ENCODE measurements around the gene SOX1.

The SOX1 gene

GRCh38 chr13:112107289-112107688, 40.3 kb downstream of the SOX1 start:
- Histone ChIP-seq H3K27ac (ENCODE audit: low read depth, low read length, severe bottlenecking) (no peak overlapping the region), H3K4me1 (ENCODE audit: control insufficient read depth, insufficient read depth, low read length, poor library complexity, severe bottlenecking) (peaks cover 9% of the 10 kb centered on the region), H3K36me3 (ENCODE audit: control insufficient read depth, insufficient read depth, low read length) (no peaks in the 10 kb centered on the region), H3K9me3 (ENCODE audit: control insufficient read depth, low read length) (no peaks in the 10 kb centered on the region), H3K4me3 (ENCODE audit: extremely low read depth, insufficient read depth, low read length, poor library complexity, severe bottlenecking) (no peak overlapping the region)
- 80 to 89% methylated on average over 15 to 18 of the region's 18 CpGs for WGBS, 2 experiments (ENCODE audit: insufficient coverage in 2 of 2)

- no peak overlapping the region for H3K27ac ChIP-seq (ENCODE audit: low read depth, low read length, severe bottlenecking)
- H3K9me3 ChIP-seq (ENCODE audit: control insufficient read depth, low read length), result no peaks in the 10 kb centered on the region
- peaks cover 1% of the 10 kb centered on the region for H3K4me1 ChIP-seq (ENCODE audit: control insufficient read depth, insufficient read depth, low read length, poor library complexity, severe bottlenecking)
- H3K4me3 ChIP-seq (ENCODE audit: extremely low read depth, insufficient read depth, low read length, poor library complexity, severe bottlenecking), result no peak overlapping the region
- H3K36me3 ChIP-seq (ENCODE audit: control insufficient read depth, insufficient read depth, low read length), result no peaks in the 10 kb centered on the region
Measured at GRCh38 chr13:112110479-112110878, 43.5 kb downstream of the SOX1 start.

- no peaks in the 10 kb centered on the region for H3K9me3 ChIP-seq (ENCODE audit: control insufficient read depth, low read length)
- no peaks in the 10 kb centered on the region for H3K36me3 ChIP-seq (ENCODE audit: control insufficient read depth, insufficient read depth, low read length)
- no peak overlapping the region for H3K4me3 ChIP-seq (ENCODE audit: extremely low read depth, insufficient read depth, low read length, poor library complexity, severe bottlenecking)
- WGBS, 2 experiments (ENCODE audit: insufficient coverage in 2 of 2), result 75 to 77% methylated on average over 3 to 6 of the region's 10 CpGs
- no peak overlapping the region for H3K27ac ChIP-seq (ENCODE audit: low read depth, low read length, severe bottlenecking)
- H3K4me1 ChIP-seq (ENCODE audit: control insufficient read depth, insufficient read depth, low read length, poor library complexity, severe bottlenecking), result no peaks in the 10 kb centered on the region
Measured at GRCh38 chr13:112111239-112111857, 44.4 kb downstream of the SOX1 start.

GRCh38 chr13:112112534-112113276, 45.8 kb downstream of the SOX1 start:
- Histone ChIP-seq H3K27ac (ENCODE audit: low read depth, low read length, severe bottlenecking) (no peak overlapping the region), H3K4me1 (ENCODE audit: control insufficient read depth, insufficient read depth, low read length, poor library complexity, severe bottlenecking) (no peaks in the 10 kb centered on the region), H3K9me3 (ENCODE audit: control insufficient read depth, low read length) (no peaks in the 10 kb centered on the region), H3K4me3 (ENCODE audit: extremely low read depth, insufficient read depth, low read length, poor library complexity, severe bottlenecking) (no peak overlapping the region), H3K36me3 (ENCODE audit: control insufficient read depth, insufficient read depth, low read length) (no peaks in the 10 kb centered on the region)
- 93 to 94% methylated on average over 13 to 15 of the region's 15 CpGs for WGBS, 2 experiments (ENCODE audit: insufficient coverage in 2 of 2)

- Histone ChIP-seq H3K4me3 (ENCODE audit: extremely low read depth, insufficient read depth, low read length, poor library complexity, severe bottlenecking) (no peak overlapping the region), H3K27ac (ENCODE audit: low read depth, low read length, severe bottlenecking) (no peak overlapping the region), H3K9me3 (ENCODE audit: control insufficient read depth, low read length) (no peaks in the 10 kb centered on the region), H3K4me1 (ENCODE audit: control insufficient read depth, insufficient read depth, low read length, poor library complexity, severe bottlenecking) (no peaks in the 10 kb centered on the region), H3K36me3 (ENCODE audit: control insufficient read depth, insufficient read depth, low read length) (no peaks in the 10 kb centered on the region)
- 92 to 93% methylated on average over 7 of the region's 7 CpGs for WGBS, 2 experiments (ENCODE audit: insufficient coverage in 2 of 2)
Measured at GRCh38 chr13:112113348-112113747, 46.4 kb downstream of the SOX1 start.

GRCh38 chr13:112113851-112114250, 46.9 kb downstream of the SOX1 start:
- H3K27ac ChIP-seq (ENCODE audit: low read depth, low read length, severe bottlenecking), result no peak overlapping the region
- 89 to 90% methylated on average over 4 of the region's 4 CpGs for WGBS, 2 experiments (ENCODE audit: insufficient coverage in 2 of 2)
- no peaks in the 10 kb centered on the region for H3K9me3 ChIP-seq (ENCODE audit: control insufficient read depth, low read length)
- no peaks in the 10 kb centered on the region for H3K4me1 ChIP-seq (ENCODE audit: control insufficient read depth, insufficient read depth, low read length, poor library complexity, severe bottlenecking)
- H3K4me3 ChIP-seq (ENCODE audit: extremely low read depth, insufficient read depth, low read length, poor library complexity, severe bottlenecking), result no peak overlapping the region
- no peaks in the 10 kb centered on the region for H3K36me3 ChIP-seq (ENCODE audit: control insufficient read depth, insufficient read depth, low read length)

- Histone ChIP-seq H3K4me3 (ENCODE audit: extremely low read depth, insufficient read depth, low read length, poor library complexity, severe bottlenecking) (no peak overlapping the region), H3K9me3 (ENCODE audit: control insufficient read depth, low read length) (no peaks in the 10 kb centered on the region), H3K27ac (ENCODE audit: low read depth, low read length, severe bottlenecking) (no peak overlapping the region), H3K4me1 (ENCODE audit: control insufficient read depth, insufficient read depth, low read length, poor library complexity, severe bottlenecking) (no peaks in the 10 kb centered on the region), H3K36me3 (ENCODE audit: control insufficient read depth, insufficient read depth, low read length) (no peaks in the 10 kb centered on the region)
- WGBS, 2 experiments (ENCODE audit: insufficient coverage in 2 of 2), result 86 to 89% methylated on average over 9 to 11 of the region's 11 CpGs
Measured at GRCh38 chr13:112114391-112114790, 47.4 kb downstream of the SOX1 start.

- no peaks in the 10 kb centered on the region for H3K9me3 ChIP-seq (ENCODE audit: control insufficient read depth, low read length)
- no peaks in the 10 kb centered on the region for H3K36me3 ChIP-seq (ENCODE audit: control insufficient read depth, insufficient read depth, low read length)
- no peak overlapping the region for H3K4me3 ChIP-seq (ENCODE audit: extremely low read depth, insufficient read depth, low read length, poor library complexity, severe bottlenecking)
- H3K27ac ChIP-seq (ENCODE audit: low read depth, low read length, severe bottlenecking), result no peak overlapping the region
- H3K4me1 ChIP-seq (ENCODE audit: control insufficient read depth, insufficient read depth, low read length, poor library complexity, severe bottlenecking), result no peaks in the 10 kb centered on the region
- 91% methylated on average over 16 to 18 of the region's 20 CpGs for WGBS, 2 experiments (ENCODE audit: insufficient coverage in 2 of 2)
Measured at GRCh38 chr13:112115403-112116091, 48.6 kb downstream of the SOX1 start.

- H3K36me3 ChIP-seq (ENCODE audit: control insufficient read depth, insufficient read depth, low read length), result no peaks in the 10 kb centered on the region
- no peak overlapping the region for H3K4me3 ChIP-seq (ENCODE audit: extremely low read depth, insufficient read depth, low read length, poor library complexity, severe bottlenecking)
- no peak overlapping the region for H3K27ac ChIP-seq (ENCODE audit: low read depth, low read length, severe bottlenecking)
- no peaks in the 10 kb centered on the region for H3K4me1 ChIP-seq (ENCODE audit: control insufficient read depth, insufficient read depth, low read length, poor library complexity, severe bottlenecking)
- no peaks in the 10 kb centered on the region for H3K9me3 ChIP-seq (ENCODE audit: control insufficient read depth, low read length)
- 84 to 90% methylated on average over 19 to 22 of the region's 22 CpGs for WGBS, 2 experiments (ENCODE audit: insufficient coverage in 2 of 2)
Measured at GRCh38 chr13:112116187-112116950, 49.4 kb downstream of the SOX1 start.

GRCh38 chr13:112117258-112117954, 50.5 kb downstream of the SOX1 start:
- 94 to 96% methylated on average over 14 of the region's 14 CpGs for WGBS, 2 experiments (ENCODE audit: insufficient coverage in 2 of 2)
- H3K27ac ChIP-seq (ENCODE audit: low read depth, low read length, severe bottlenecking), result no peak overlapping the region
- no peaks in the 10 kb centered on the region for H3K36me3 ChIP-seq (ENCODE audit: control insufficient read depth, insufficient read depth, low read length)
- H3K9me3 ChIP-seq (ENCODE audit: control insufficient read depth, low read length), result no peaks in the 10 kb centered on the region
- no peak overlapping the region for H3K4me3 ChIP-seq (ENCODE audit: extremely low read depth, insufficient read depth, low read length, poor library complexity, severe bottlenecking)
- no peaks in the 10 kb centered on the region for H3K4me1 ChIP-seq (ENCODE audit: control insufficient read depth, insufficient read depth, low read length, poor library complexity, severe bottlenecking)
